HepG2 (cell line): ENCODE measurements around the gene NECTIN2. TPM values are rescaled to one million over a fixed set of nuclear protein-coding genes. Genes with fewer than 3 reads are reported as not detected.

ENCODE experiments used
- ASH2L ChIP-seq: fragments of 300-600, 200-600 bp; sonication (generic); IDR thresholded peaks from 2 replicates; pipeline ENCODE4 v1.7.0; 2017; ENCODE audit warnings: low read depth, mild to moderate bottlenecking, moderate library complexity, mixed read lengths, low read length; ENCODE audit not compliant: insufficient read length
- ATM ChIP-seq: fragments of 450-650 bp; IDR thresholded peaks from 2 replicates; pipeline ENCODE4 v1.7.1; 2017; ENCODE audit warnings: mild to moderate bottlenecking, borderline replicate concordance
- DZIP1 ChIP-seq: sonication (generic); formaldehyde crosslinking; IDR thresholded peaks from 2 replicates; pipeline ENCODE4 v1.5.0; 2020; ENCODE audit warnings: mild to moderate bottlenecking, missing genetic modification reagents
- E2F2 ChIP-seq: sonication (generic); formaldehyde crosslinking; IDR thresholded peaks from 2 replicates; pipeline ENCODE4 v1.4.0; 2020; ENCODE audit warnings: missing genetic modification reagents, borderline replicate concordance
- FOXJ3 ChIP-seq: sonication (generic); formaldehyde crosslinking; IDR thresholded peaks from 2 replicates; pipeline ENCODE4 v1.4.0; 2020; ENCODE audit warnings: missing genetic modification reagents, mild to moderate bottlenecking, borderline replicate concordance
- HMG20A ChIP-seq: IDR thresholded peaks from 2 replicates; pipeline ENCODE4 v1.6.1; 2016; ENCODE audit warnings: borderline replicate concordance
- POLR2AphosphoS5 ChIP-seq: IDR thresholded peaks from 2 replicates; pipeline ENCODE4 v1.6.1; 2012; ENCODE audit warnings: low read depth, low read length
- RBM22 ChIP-seq: fragments of 200-400 bp; formaldehyde crosslinking; optimal IDR thresholded peaks from 2 replicates; pipeline ENCODE3; 2017; ENCODE audit warnings: mild to moderate bottlenecking, low read length, moderate library complexity
- RCOR2 ChIP-seq: IDR thresholded peaks from 2 replicates; pipeline ENCODE4 v1.6.1; 2016; ENCODE audit warnings: missing biosample characterization, missing genetic modification reagents
- RFX3 ChIP-seq: IDR thresholded peaks from 2 replicates; pipeline ENCODE4 v1.6.1; 2016; ENCODE audit warnings: missing biosample characterization, missing genetic modification reagents
- SETDB1 ChIP-seq: sonication (generic); formaldehyde crosslinking; IDR thresholded peaks from 2 replicates; pipeline ENCODE4 v1.5.1; 2020; ENCODE audit warnings: missing genetic modification reagents, mild to moderate bottlenecking, borderline replicate concordance
- SP2 ChIP-seq: sonication (generic); formaldehyde crosslinking; IDR thresholded peaks from 2 replicates; pipeline ENCODE4 v1.5.1; 2020; ENCODE audit warnings: mild to moderate bottlenecking, missing genetic modification reagents
- ZBTB26 ChIP-seq: IDR thresholded peaks from 2 replicates; pipeline ENCODE4 v1.6.1; 2016; ENCODE audit warnings: missing compliant biosample characterization, missing genetic modification reagents, borderline replicate concordance
- ZEB1 ChIP-seq: IDR thresholded peaks from 2 replicates; pipeline ENCODE4 v1.6.1; 2012; ENCODE audit warnings: mild to moderate bottlenecking, low read depth, inconsistent platforms; ENCODE audit not compliant: insufficient replicate concordance
- ZNF101 ChIP-seq: sonication (generic); formaldehyde crosslinking; IDR thresholded peaks from 2 replicates; pipeline ENCODE4 v1.4.0; 2020; ENCODE audit warnings: mild to moderate bottlenecking, low read depth, missing genetic modification reagents, borderline replicate concordance
- ZNF136 ChIP-seq: sonication (generic); formaldehyde crosslinking; IDR thresholded peaks from 2 replicates; pipeline ENCODE4 v1.8.1; 2022; ENCODE audit warnings: low read depth, mild to moderate bottlenecking, moderate library complexity, missing genetic modification reagents
- ZNF180 ChIP-seq: sonication (generic); formaldehyde crosslinking; IDR thresholded peaks from 2 replicates; pipeline ENCODE4 v1.4.0; 2020; ENCODE audit warnings: low read depth, missing genetic modification reagents, borderline replicate concordance
- ZNF34 ChIP-seq: sonication (generic); formaldehyde crosslinking; IDR thresholded peaks from 2 replicates; pipeline ENCODE4 v1.4.0; 2020; ENCODE audit warnings: mild to moderate bottlenecking, missing genetic modification reagents, borderline replicate concordance
- ZNF430 ChIP-seq: sonication (generic); formaldehyde crosslinking; IDR thresholded peaks from 2 replicates; pipeline ENCODE4 v1.9.0; 2021; ENCODE audit warnings: mild to moderate bottlenecking, missing genetic modification reagents
- ZNF451 ChIP-seq: sonication (generic); formaldehyde crosslinking; IDR thresholded peaks from 2 replicates; pipeline ENCODE4 v1.5.0; 2020; ENCODE audit warnings: mild to moderate bottlenecking, missing genetic modification reagents
- ZNF749 ChIP-seq: sonication (generic); formaldehyde crosslinking; IDR thresholded peaks from 2 replicates; pipeline ENCODE4 v1.8.0; 2022; ENCODE audit warnings: mild to moderate bottlenecking, missing genetic modification reagents, moderate library complexity, borderline replicate concordance
- ZNF766 ChIP-seq: sonication (generic); formaldehyde crosslinking; IDR thresholded peaks from 2 replicates; pipeline ENCODE4 v1.5.0; 2020; ENCODE audit warnings: missing genetic modification reagents, borderline replicate concordance
- ZSCAN21 ChIP-seq: sonication (generic); formaldehyde crosslinking; IDR thresholded peaks from 2 replicates; pipeline ENCODE4 v1.8.0; 2022; ENCODE audit warnings: mild to moderate bottlenecking, missing genetic modification reagents, moderate library complexity, borderline replicate concordance
- polyA plus RNA-seq, 8 experiments: library from polyadenylated mRNA; depleted of rRNA in 3 of 8; stranded (reverse) in 7 of 8; unstranded in 1 of 8; fragments of >200 nt; fragmentation: Illumina TruSeq in 4 of 8; extraction: Trizol in 4 of 8; gene quantifications; 2 replicates each; pipeline versions ENCODE4 v1.2.1 to v1.2.3, GENCODE V29; 2011 to 2016; ENCODE audit warnings: low read depth in 4 of 8, missing spikeins in 1 of 8, mixed read lengths in 1 of 8; ENCODE audit not compliant: insufficient read depth in 1 of 8
- total RNA-seq, 5 experiments: library from RNA; depleted of rRNA; stranded (reverse); fragments of >200 nt; fragmentation: Illumina TruSeq; extraction: Trizol; gene quantifications; 2 replicates each; pipeline ENCODE4 v1.2.3, GENCODE V29; 2016; ENCODE audit warnings: low read depth in 1 of 5

NECTIN2 gene
- total and polyA plus RNA-seq, 2 of the 13 experiments (the other 11 are each of a cell fraction or from before 2014, with no cell fraction given) = 75.4 to 114 TPM

GRCh38 chr19:44796701-44797115 is 49.4 kb upstream of the NECTIN2 start (continued):
- no peak for TF ChIP-seq ATM
- peak; percentile 58 for TF ChIP-seq ASH2L
- peak; percentile 63; the same call in 1 of the 2 replicates for TF ChIP-seq FOXJ3 (CRISPR knock-in tag)
- TF ChIP-seq DZIP1 (CRISPR knock-in tag) = no peak
- TF ChIP-seq POLR2AphosphoS5 = no peak
- no peak for TF ChIP-seq RBM22
- no peak for TF ChIP-seq ZNF136 (CRISPR knock-in tag)
- TF ChIP-seq ZNF101 (CRISPR knock-in tag) = no peak
- no peak for TF ChIP-seq ZNF749
- TF ChIP-seq ZNF34 = no peak
- no peak for TF ChIP-seq ZSCAN21 (CRISPR knock-in tag)
- no peak for TF ChIP-seq ZNF180 (CRISPR knock-in tag)
- TF ChIP-seq ZNF430 (CRISPR knock-in tag) = peak; percentile 63; the same call in 1 of the 2 replicates
- TF ChIP-seq ZNF766 (CRISPR knock-in tag) = no peak
- no peak for TF ChIP-seq RFX3 (CRISPR knock-in tag)
- peak; percentile 58; the same call in 1 of the 2 replicates for TF ChIP-seq HMG20A (CRISPR knock-in tag)
- TF ChIP-seq ZEB1 = peak; percentile 81
- TF ChIP-seq ZBTB26 = no peak
- TF ChIP-seq SETDB1 (CRISPR knock-in tag) = no peak
- peak; percentile 58; the same call in 1 of the 2 replicates for TF ChIP-seq ZNF451 (CRISPR knock-in tag)
- peak; percentile 60; the same call in 1 of the 2 replicates for TF ChIP-seq E2F2 (CRISPR knock-in tag)
- peak; percentile 78; the same call in 1 of the 2 replicates for TF ChIP-seq RCOR2 (CRISPR knock-in tag)
- TF ChIP-seq SP2 (CRISPR knock-in tag) = no peak
